Endodermal cell (in vitro differentiated cells): ENCODE results near the gene NDFIP2. TPM values are rescaled to one million over a fixed set of nuclear protein-coding genes. Genes with fewer than 3 reads are reported as not detected.

Source experiments
- DNase-seq: peaks from one replicate; pipeline ENCODE4 v3.0.0-alpha.2; 2017
- H3K27ac ChIP-seq: 2 replicates; pipeline ENCODE4 v1.5.1; 2013; ENCODE audit warnings: mild to moderate bottlenecking, low read depth, low read length, moderate library complexity
- H3K27me3 ChIP-seq: 2 replicates; pipeline ENCODE4 v1.6.1; 2013; ENCODE audit warnings: mild to moderate bottlenecking, low read length, moderate library complexity; ENCODE audit not compliant: insufficient read depth, control insufficient read depth, poor library complexity, severe bottlenecking
- H3K36me3 ChIP-seq: 2 replicates; pipeline ENCODE4 v1.7.0; 2013; ENCODE audit warnings: mild to moderate bottlenecking, low read length, moderate library complexity; ENCODE audit not compliant: control insufficient read depth, insufficient read depth
- H3K4me1 ChIP-seq: one replicate; pipeline ENCODE4 v1.7.0; 2013; ENCODE audit warnings: low read length; ENCODE audit not compliant: control insufficient read depth, insufficient read depth
- H3K4me3 ChIP-seq: 2 replicates; pipeline ENCODE4 v1.5.1; 2013; ENCODE audit warnings: mild to moderate bottlenecking, low read length, moderate library complexity
- H3K9ac ChIP-seq: 2 replicates; pipeline ENCODE4 v1.6.1; 2013; ENCODE audit warnings: mild to moderate bottlenecking, low read length, moderate library complexity; ENCODE audit not compliant: poor library complexity, severe bottlenecking; ENCODE audit errors: extremely low read depth
- H3K9me3 ChIP-seq: 2 replicates; pipeline ENCODE4 v1.6.1; 2013; ENCODE audit warnings: mild to moderate bottlenecking, low read length, moderate library complexity; ENCODE audit not compliant: control insufficient read depth
- H3K27ac Mint-ChIP-seq: 2 replicates; pipeline ENCODE4 v1.8.0; 2020; ENCODE audit warnings: mixed read lengths
- H3K27me3 Mint-ChIP-seq: 2 replicates; pipeline ENCODE4 v1.8.0; 2021; ENCODE audit warnings: mild to moderate bottlenecking, mixed read lengths; ENCODE audit not compliant: insufficient read depth
- H3K36me3 Mint-ChIP-seq: 2 replicates; pipeline ENCODE4 v1.8.0; 2020; ENCODE audit warnings: low read depth, mixed read lengths
- H3K4me1 Mint-ChIP-seq: 2 replicates; pipeline ENCODE4 v1.8.0; 2020; ENCODE audit warnings: mixed read lengths
- H3K4me3 Mint-ChIP-seq: 2 replicates; pipeline ENCODE4 v1.8.0; 2020; ENCODE audit warnings: mild to moderate bottlenecking, moderate library complexity, mixed read lengths
- H3K9me3 Mint-ChIP-seq: 2 replicates; pipeline ENCODE4 v1.8.0; 2020; ENCODE audit warnings: mild to moderate bottlenecking, mixed read lengths
- WGBS, 2 experiments: methylation state at CpG; one replicate each; pipeline versions ENCODE4 v1.1.5 to v1.1.7; 2013; ENCODE audit warnings: missing lambda C conversion rate in 2 of 2, mixed read lengths in 1 of 2; ENCODE audit not compliant: insufficient coverage in 1 of 2, insufficient read length in 1 of 2; 5-methylcytosine and 5-hydroxymethylcytosine counted together
- total RNA-seq, 2 donors: library from RNA; stranded (reverse); fragmentation: NEBNext Ultra II Directional in 1 of 2; extraction: Animal tissue kit (Norgen Biotek cat#: 25700) in 1 of 2; gene quantifications; 2 replicates in 1 of 2; 3 replicates in 1 of 2; pipeline ENCODE4 v1.2.1, GENCODE V29; 2021
- TF ChIP-seq, protein P1 (sequence below): fragments of 200-600 bp; sonication (generic); conservative IDR thresholded peaks from 2 replicates; pipeline ENCODE4 v1.5.0; 2021; ENCODE audit warnings: antibody characterized with exemption, mild to moderate bottlenecking

The NDFIP2 gene
- total RNA-seq, 2 donors from 2014 or later, result 27.9 to 29.2 TPM

DNA sequence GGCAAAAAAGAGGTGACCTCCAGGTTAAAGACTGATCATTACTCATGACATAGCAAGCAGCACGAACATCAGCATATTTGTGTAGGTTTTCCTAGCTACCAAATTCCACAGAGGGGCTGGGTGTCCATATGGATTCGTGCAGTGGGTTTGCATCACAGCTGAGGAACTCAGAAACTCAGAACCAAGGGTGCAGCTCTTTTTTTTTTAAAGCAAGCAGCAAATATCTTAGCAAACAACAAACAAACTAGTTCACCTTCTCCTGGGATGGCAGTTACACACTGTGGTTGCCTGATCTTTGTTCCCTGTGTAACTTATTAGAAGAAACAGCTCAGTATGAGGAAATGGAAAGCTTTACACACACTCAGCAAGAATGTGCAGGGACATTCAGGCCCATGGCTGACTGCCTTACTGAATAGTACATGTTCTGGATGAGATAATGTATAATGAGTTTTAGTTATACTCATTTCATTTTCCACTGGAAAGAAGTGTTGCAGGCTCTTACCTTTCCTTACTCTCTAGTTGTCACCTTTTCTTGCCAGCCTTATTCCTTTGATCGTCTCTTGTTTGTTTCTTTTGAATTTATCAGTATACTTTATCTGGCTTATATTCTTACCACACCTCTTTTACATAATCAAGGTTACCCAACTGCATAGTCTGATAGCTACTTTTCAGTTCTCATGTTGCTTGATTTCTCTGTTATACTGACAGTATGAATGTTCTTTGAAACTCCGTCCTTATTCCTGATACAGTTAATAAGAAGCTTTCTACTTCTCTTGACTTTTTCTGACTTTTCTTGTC lies 4.3 kb downstream of the NDFIP2 start:
- no peak overlapping the region for H3K4me3 Mint-ChIP-seq
- peaks cover 18% of the 10 kb centered on the region for H3K4me1 Mint-ChIP-seq
- TF ChIP-seq, protein P1, sequence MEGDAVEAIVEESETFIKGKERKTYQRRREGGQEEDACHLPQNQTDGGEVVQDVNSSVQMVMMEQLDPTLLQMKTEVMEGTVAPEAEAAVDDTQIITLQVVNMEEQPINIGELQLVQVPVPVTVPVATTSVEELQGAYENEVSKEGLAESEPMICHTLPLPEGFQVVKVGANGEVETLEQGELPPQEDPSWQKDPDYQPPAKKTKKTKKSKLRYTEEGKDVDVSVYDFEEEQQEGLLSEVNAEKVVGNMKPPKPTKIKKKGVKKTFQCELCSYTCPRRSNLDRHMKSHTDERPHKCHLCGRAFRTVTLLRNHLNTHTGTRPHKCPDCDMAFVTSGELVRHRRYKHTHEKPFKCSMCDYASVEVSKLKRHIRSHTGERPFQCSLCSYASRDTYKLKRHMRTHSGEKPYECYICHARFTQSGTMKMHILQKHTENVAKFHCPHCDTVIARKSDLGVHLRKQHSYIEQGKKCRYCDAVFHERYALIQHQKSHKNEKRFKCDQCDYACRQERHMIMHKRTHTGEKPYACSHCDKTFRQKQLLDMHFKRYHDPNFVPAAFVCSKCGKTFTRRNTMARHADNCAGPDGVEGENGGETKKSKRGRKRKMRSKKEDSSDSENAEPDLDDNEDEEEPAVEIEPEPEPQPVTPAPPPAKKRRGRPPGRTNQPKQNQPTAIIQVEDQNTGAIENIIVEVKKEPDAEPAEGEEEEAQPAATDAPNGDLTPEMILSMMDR, result no peak
- DNase-seq, result no peak
- 83 to 89% methylated on average over 2 to 4 of the region's 4 CpGs for WGBS, 2 experiments
- Histone ChIP-seq H3K4me3 (no peak overlapping the region), H3K27me3 (peaks cover 4% of the 10 kb centered on the region), H3K9ac (no peak overlapping the region), H3K36me3 (no peaks in the 10 kb centered on the region), H3K4me1 (no peaks in the 10 kb centered on the region), H3K9me3 (no peaks in the 10 kb centered on the region), H3K27ac (no peak overlapping the region)
- H3K9me3 Mint-ChIP-seq, result no peaks in the 10 kb centered on the region
- H3K27ac Mint-ChIP-seq, result no peak overlapping the region
- peaks cover 6% of the 10 kb centered on the region for H3K27me3 Mint-ChIP-seq
- H3K36me3 Mint-ChIP-seq, result peaks cover 7% of the 10 kb centered on the region

DNA sequence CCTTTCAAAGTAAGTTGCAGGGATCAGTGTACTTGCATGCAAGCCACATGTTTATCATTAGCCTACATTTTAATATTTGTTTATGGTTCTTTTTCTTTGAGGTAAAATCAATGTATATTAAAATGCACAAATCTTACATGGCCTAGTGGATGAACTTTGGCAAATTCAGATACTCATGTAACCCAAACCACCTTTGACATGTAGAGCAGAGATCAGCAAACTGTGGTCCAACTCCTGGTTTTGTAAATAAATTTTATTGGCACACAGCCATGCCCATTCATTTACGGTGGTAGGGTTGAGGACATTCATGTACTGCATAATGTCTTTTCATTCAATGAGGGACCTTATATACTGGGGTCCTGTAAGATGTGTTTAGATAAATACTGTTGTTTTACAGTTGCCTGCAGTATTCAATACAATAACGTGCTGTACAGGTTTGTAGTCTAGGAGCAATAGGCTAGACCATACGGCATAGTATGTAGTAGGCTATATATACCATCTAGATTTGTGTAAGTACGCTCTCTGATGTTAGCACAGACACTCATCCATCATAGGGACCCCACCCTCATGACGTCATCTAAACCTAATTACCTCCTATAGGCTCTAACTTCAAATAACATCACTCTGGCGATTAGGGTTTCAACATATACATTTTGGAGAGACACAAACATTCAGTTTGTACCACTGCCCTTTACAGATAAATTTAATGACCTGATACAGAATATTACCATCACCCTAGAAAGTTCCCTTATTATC lies 5.7 kb downstream of the NDFIP2 start:
- H3K4me1 ChIP-seq, result no peaks in the 10 kb centered on the region
- no peak overlapping the region for H3K9ac ChIP-seq
- Mint-ChIP-seq H3K9me3 (no peaks in the 10 kb centered on the region), H3K27ac (no peak overlapping the region), H3K36me3 (peaks cover 7% of the 10 kb centered on the region), H3K27me3 (no peaks in the 10 kb centered on the region), H3K4me1 (peaks cover 28% of the 10 kb centered on the region), H3K4me3 (no peak overlapping the region)
- no peaks in the 10 kb centered on the region for H3K9me3 ChIP-seq
- H3K27ac ChIP-seq, result no peak overlapping the region
- no peaks in the 10 kb centered on the region for H3K27me3 ChIP-seq
- WGBS, 2 experiments, result 84 to 98% methylated on average over 3 to 6 of the region's 6 CpGs
- H3K36me3 ChIP-seq, result no peaks in the 10 kb centered on the region
- H3K4me3 ChIP-seq, result no peak overlapping the region
- TF ChIP-seq, protein P1, result no peak
- no peak for DNase-seq

DNA sequence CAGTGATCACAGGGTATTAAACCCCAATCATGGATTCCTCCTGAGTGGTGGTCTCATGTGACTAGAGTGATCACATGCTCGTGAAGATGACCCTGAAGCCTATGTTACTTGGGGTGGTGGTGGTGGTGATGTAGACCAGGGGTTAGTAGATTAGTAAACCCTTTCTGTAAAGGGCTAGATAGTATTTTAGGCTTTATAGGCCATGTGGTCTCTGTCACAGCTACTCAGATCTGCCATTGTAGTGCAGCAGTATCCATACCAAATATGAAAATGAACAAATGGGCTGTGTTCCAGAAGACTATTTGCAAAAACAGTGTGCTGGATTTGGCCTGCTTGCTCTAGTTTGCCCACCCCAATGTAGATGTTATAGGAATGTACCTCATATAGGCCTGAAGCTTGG lies 9.4 kb downstream of the NDFIP2 start:
- WGBS, 2 experiments, result 100% methylated on average over 1 of the region's 1 CpG; no CpG with 5 or more reads in 1 of the 2 experiments
- H3K27ac ChIP-seq, result no peak overlapping the region
- no peak overlapping the region for H3K4me3 ChIP-seq
- TF ChIP-seq, protein P1, result no peak
- H3K36me3 ChIP-seq, result no peaks in the 10 kb centered on the region
- peaks cover 7% of the 10 kb centered on the region for H3K36me3 Mint-ChIP-seq
- H3K9ac ChIP-seq, result no peak overlapping the region
- no peaks in the 10 kb centered on the region for H3K27me3 ChIP-seq
- no peaks in the 10 kb centered on the region for H3K27me3 Mint-ChIP-seq
- no peak overlapping the region for H3K4me3 Mint-ChIP-seq
- H3K9me3 ChIP-seq, result no peaks in the 10 kb centered on the region
- no peaks in the 10 kb centered on the region for H3K9me3 Mint-ChIP-seq
- peaks cover 30% of the 10 kb centered on the region for H3K4me1 Mint-ChIP-seq
- H3K4me1 ChIP-seq, result no peaks in the 10 kb centered on the region
- no peak for DNase-seq
- H3K27ac Mint-ChIP-seq, result no peak overlapping the region
